PC-9 (cell line): Measurements from ENCODE around the gene SLC9C1. TPM values are rescaled to one million over a fixed set of nuclear protein-coding genes. Genes with fewer than 3 reads are reported as not detected.

Source experiments
- BruUV-seq: library from RNA; stranded (reverse); fragments of 400-500 nt; replicated peaks from 2 replicates; lab custom pipeline; 2021; lab: Mats Ljungman, UMichigan
- CTCF ChIA-PET: fragments of 300-600 bp; sonication (Branson Sonifier 250); formaldehyde crosslinking; loops from one replicate; lab custom pipeline; 2022; ENCODE audit warnings: antibody characterized with exemption; lab: Charles Lee
- POLR2A ChIA-PET: fragments of 300-600 bp; sonication (Branson Sonifier 250); formaldehyde crosslinking; loops from one replicate; lab custom pipeline; 2022; ENCODE audit warnings: antibody characterized with exemption; ENCODE audit not compliant: unreplicated experiment; lab: Charles Lee
- DNase-seq, 2 experiments: peaks; one replicate each; pipeline versions ENCODE4 v3.0.0 to v3.0.0-alpha.2; 2015 to 2022; ENCODE audit warnings: mixed read lengths in 1 of 2
- H2AFZ ChIP-seq: fragments of 200-600 bp; sonication (generic); 2 replicates; pipeline ENCODE4 v1.8.1; 2017; ENCODE audit warnings: antibody characterized with exemption
- H3F3A ChIP-seq: fragments of 200-600 bp; sonication (generic); 2 replicates; pipeline ENCODE4 v1.8.1; 2017; ENCODE audit warnings: antibody characterized with exemption, mild to moderate bottlenecking, low read depth; ENCODE audit not compliant: insufficient read depth
- H3K27ac ChIP-seq: fragments of 200-600 bp; sonication (generic); 2 replicates; pipeline ENCODE4 v1.6.1; 2016; ENCODE audit warnings: mixed run types
- H3K27me3 ChIP-seq: fragments of 200-600 bp; sonication (generic); 2 replicates; pipeline ENCODE4 v1.6.1; 2016; ENCODE audit warnings: low read depth, mixed run types; ENCODE audit not compliant: insufficient read depth
- H3K36me3 ChIP-seq: fragments of 200-600 bp; sonication (generic); 2 replicates; pipeline ENCODE4 v1.6.1; 2016; ENCODE audit warnings: low read depth, mixed run types
- H3K4me1 ChIP-seq: fragments of 200-600 bp; sonication (generic); replicated peaks from 2 replicates; pipeline ENCODE4 v1.6.1; 2016; ENCODE audit warnings: mixed run types; ENCODE audit not compliant: insufficient read depth
- H3K4me2 ChIP-seq: fragments of 200-600 bp; sonication (generic); 2 replicates; pipeline ENCODE4 v1.6.1; 2017; ENCODE audit warnings: mixed run types
- H3K4me3 ChIP-seq: fragments of 200-600 bp; sonication (generic); 2 replicates; pipeline ENCODE4 v1.6.1; 2016; ENCODE audit warnings: mixed run types
- H3K79me2 ChIP-seq: fragments of 200-600 bp; sonication (generic); 2 replicates; pipeline ENCODE4 v1.6.1; 2017; ENCODE audit warnings: low read depth, mixed run types
- H3K9me2 ChIP-seq: fragments of 200-600 bp; sonication (generic); 2 replicates; pipeline ENCODE4 v1.8.1; 2017; ENCODE audit warnings: mild to moderate bottlenecking; ENCODE audit not compliant: insufficient read depth
- H3K9me3 ChIP-seq: fragments of 200-600 bp; sonication (generic); 2 replicates; pipeline ENCODE4 v1.8.1; 2016; ENCODE audit warnings: low read depth; ENCODE audit not compliant: insufficient read depth
- H4K20me1 ChIP-seq: fragments of 200-600 bp; sonication (generic); 2 replicates; pipeline ENCODE4 v1.8.1; 2017; ENCODE audit not compliant: insufficient read depth
- EZH2 ChIP-seq: fragments of 200-600 bp; sonication (generic); IDR thresholded peaks from 2 replicates; pipeline ENCODE4 v1.8.0; 2017; ENCODE audit warnings: antibody characterized with exemption, low read depth
- intact Hi-C: fragments of 100-400 bp; cut with micrococcal nuclease; formaldehyde crosslinking; loops from one replicate; pipeline ENCODE4 v1.10.0; 2022; ENCODE audit not compliant: unreplicated experiment
- total RNA-seq: library from RNA; stranded (reverse); gene quantifications from 2 replicates; pipeline ENCODE4 v1.2.3, GENCODE V29; 2021
- TF ChIP-seq, protein P1 (sequence below): fragments of 200-600 bp; sonication (generic); conservative IDR thresholded peaks from 2 replicates; pipeline ENCODE4 v1.6.1; 2017; ENCODE audit warnings: mixed run types, antibody characterized with exemption, mild to moderate bottlenecking, moderate library complexity

The SLC9C1 gene
- total RNA-seq, 1 experiment from 2014 or later = not detected

DNA sequence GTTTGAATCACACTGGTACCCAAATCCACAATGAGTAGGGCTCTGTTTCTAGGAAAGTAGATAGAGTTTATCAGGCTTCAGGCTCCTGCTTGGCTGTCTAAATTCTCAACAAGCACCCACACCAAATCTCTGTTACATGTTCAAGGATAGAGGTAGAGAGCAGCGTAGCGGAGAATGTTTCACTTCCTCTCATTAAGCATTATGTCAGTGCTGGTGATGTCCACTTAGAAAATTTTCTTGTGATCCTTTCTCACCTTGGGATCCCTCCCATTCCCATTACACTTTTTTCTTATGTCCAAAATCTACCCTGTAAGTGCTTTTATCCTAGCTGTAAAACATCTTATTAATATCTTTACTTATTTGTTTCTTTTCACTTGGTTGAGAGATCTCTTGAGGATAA is 126.3 kb downstream of the SLC9C1 start:
- intact Hi-C loops = no loop called here
- ChIA-PET CTCF (no interaction called here), POLR2A (no interaction called here)
- Histone ChIP-seq H3K9me2 (no peaks in the 10 kb centered on the region), H3K4me2 (no peak overlapping the region), H3K4me3 (no peak overlapping the region), H3K27ac (no peak overlapping the region), H3K9me3 (no peaks in the 10 kb centered on the region), H3F3A (no peaks in the 10 kb centered on the region), H4K20me1 (no peaks in the 10 kb centered on the region), H3K36me3 (no peaks in the 10 kb centered on the region), H3K4me1 (no peaks in the 10 kb centered on the region), H3K27me3 (no peaks in the 10 kb centered on the region), H2AFZ (no peak overlapping the region), H3K79me2 (no peaks in the 10 kb centered on the region)
- TF ChIP-seq EZH2 = no peak
- TF ChIP-seq, protein P1, sequence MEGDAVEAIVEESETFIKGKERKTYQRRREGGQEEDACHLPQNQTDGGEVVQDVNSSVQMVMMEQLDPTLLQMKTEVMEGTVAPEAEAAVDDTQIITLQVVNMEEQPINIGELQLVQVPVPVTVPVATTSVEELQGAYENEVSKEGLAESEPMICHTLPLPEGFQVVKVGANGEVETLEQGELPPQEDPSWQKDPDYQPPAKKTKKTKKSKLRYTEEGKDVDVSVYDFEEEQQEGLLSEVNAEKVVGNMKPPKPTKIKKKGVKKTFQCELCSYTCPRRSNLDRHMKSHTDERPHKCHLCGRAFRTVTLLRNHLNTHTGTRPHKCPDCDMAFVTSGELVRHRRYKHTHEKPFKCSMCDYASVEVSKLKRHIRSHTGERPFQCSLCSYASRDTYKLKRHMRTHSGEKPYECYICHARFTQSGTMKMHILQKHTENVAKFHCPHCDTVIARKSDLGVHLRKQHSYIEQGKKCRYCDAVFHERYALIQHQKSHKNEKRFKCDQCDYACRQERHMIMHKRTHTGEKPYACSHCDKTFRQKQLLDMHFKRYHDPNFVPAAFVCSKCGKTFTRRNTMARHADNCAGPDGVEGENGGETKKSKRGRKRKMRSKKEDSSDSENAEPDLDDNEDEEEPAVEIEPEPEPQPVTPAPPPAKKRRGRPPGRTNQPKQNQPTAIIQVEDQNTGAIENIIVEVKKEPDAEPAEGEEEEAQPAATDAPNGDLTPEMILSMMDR = no peak
- no peak for DNase-seq
- no TSS peak for BruUV-seq

DNA sequence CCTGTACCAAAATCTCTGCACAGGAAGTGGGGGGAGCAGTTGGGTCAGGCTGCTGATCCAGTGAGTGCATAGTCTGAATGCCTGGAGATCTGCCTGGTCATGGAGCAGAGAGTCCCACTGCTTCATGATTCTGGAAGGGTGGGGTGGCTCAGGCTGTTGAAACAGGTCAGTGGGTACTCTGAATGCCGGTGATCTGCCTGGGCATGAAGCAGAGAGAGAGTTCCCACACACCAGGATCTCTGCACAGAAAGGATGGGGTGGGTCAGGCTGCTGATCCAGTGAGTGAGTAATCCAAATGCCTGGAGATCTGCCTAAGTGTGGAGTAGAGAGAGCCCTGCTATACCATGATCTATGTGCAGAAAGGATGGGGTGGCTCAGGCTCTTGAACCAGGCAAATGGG is 144.9 kb downstream of the SLC9C1 start:
- H2AFZ ChIP-seq = no peak overlapping the region
- no peak overlapping the region for H3K4me2 ChIP-seq
- TF ChIP-seq, protein P1 = no peak
- TF ChIP-seq EZH2 = no peak

DNA sequence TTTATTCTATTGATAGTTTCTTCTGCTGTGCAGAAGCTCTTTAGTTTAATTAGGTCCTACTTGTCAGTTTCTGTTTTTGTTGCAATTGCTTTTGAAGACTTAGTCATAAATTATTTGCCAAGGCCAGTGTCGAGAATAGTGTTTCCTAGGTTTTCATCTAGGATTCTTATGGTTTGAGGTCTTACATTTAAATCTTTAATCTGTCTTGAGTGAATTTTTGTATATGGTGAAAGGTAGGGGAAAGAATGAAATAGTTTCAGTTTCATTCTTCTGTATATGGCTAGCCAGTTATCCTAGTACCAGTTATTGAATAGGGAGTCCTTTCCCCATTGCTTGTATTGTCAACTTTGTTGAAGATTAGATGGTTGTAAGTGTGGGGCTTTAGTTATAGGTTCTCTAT is 150.3 kb downstream of the SLC9C1 start:
- Histone ChIP-seq H3K9me3 (0 out of 2 replicates have a peak, but pooled peaks cover 4% of the 10 kb centered on the region), H4K20me1 (no peaks in the 10 kb centered on the region), H3K9me2 (no peaks in the 10 kb centered on the region), H2AFZ (no peak overlapping the region), H3K4me1 (no peaks in the 10 kb centered on the region), H3K36me3 (no peaks in the 10 kb centered on the region), H3K27me3 (no peaks in the 10 kb centered on the region), H3K79me2 (no peaks in the 10 kb centered on the region), H3K4me3 (no peak overlapping the region), H3K4me2 (no peak overlapping the region), H3F3A (no peaks in the 10 kb centered on the region), H3K27ac (no peak overlapping the region)
- intact Hi-C loops = no loop called here
- TF ChIP-seq, protein P1 = no peak
- TF ChIP-seq EZH2 = no peak
- POLR2A ChIA-PET = no interaction called here
- BruUV-seq = no TSS peak
- DNase-seq = no peak
- CTCF ChIA-PET = no interaction called here

More for the DNA sequence above, 144.9 kb downstream of the SLC9C1 start:
- BruUV-seq = no TSS peak
- Histone ChIP-seq H3K4me1 (no peaks in the 10 kb centered on the region), H3K27ac (no peak overlapping the region), H3K27me3 (no peaks in the 10 kb centered on the region), H3K9me2 (no peaks in the 10 kb centered on the region), H3K4me3 (no peak overlapping the region), H3F3A (no peaks in the 10 kb centered on the region), H3K79me2 (no peaks in the 10 kb centered on the region), H3K36me3 (no peaks in the 10 kb centered on the region), H3K9me3 (0 out of 2 replicates have a peak, but pooled peaks cover 4% of the 10 kb centered on the region), H4K20me1 (no peaks in the 10 kb centered on the region)
- intact Hi-C loops = no loop called here
- no peak for DNase-seq
- POLR2A ChIA-PET = no interaction called here
- CTCF ChIA-PET = no interaction called here
